ENCODE measurements around the gene SERPINB6.

- TF ChIP-seq CTCF (IDR thresholded peaks at IDR 0.05) (no peak), POLR2A (IDR thresholded peaks at IDR 0.05) (no peak)
Measured at GRCh38 chr6:3007571-3007970, 36.2 kb upstream of the SERPINB6 start.

Measured in lower leg skin (tissue), 3 donors.